Epithelial cell of proximal tubule (primary cell): ENCODE results near the gene FHIT. TPM values are rescaled to one million over a fixed set of nuclear protein-coding genes. Genes with fewer than 3 reads are reported as not detected.

ENCODE experiments used
- DNase-seq: peaks from one replicate; pipeline ENCODE4 v3.0.0-alpha.2; 2011; ENCODE audit warnings: low read depth
- H3K4me3 ChIP-seq: 2 replicates; pipeline ENCODE4 v1.5.1; 2011; ENCODE audit warnings: low read depth, mild to moderate bottlenecking, low read length
- CTCF ChIP-seq: conservative IDR thresholded peaks from 2 replicates; pipeline ENCODE4 v1.5.1; 2012; ENCODE audit warnings: low read depth, mild to moderate bottlenecking, low read length
- total RNA-seq: library from RNA; depleted of rRNA; stranded (reverse); fragments of >200 nt; gene quantifications from 2 replicates; pipeline ENCODE4 v1.2.3, GENCODE V29; 2015

FHIT gene
- total RNA-seq, 1 donor from 2014 or later, result 3.7 TPM

- H3K4me3 ChIP-seq, result no peak overlapping the region
- TF ChIP-seq CTCF, result no peak
- DNase-seq, result no peak
Observed at GRCh38 chr3:60980342-60980692, 270.9 kb downstream of the FHIT start.

GRCh38 chr3:60979461-60980341 lies 271.6 kb downstream of the FHIT start:
- H3K4me3 ChIP-seq, result no peak overlapping the region
- DNase-seq, result no peak
- TF ChIP-seq CTCF, result no peak

- no peak for TF ChIP-seq CTCF
- no peak overlapping the region for H3K4me3 ChIP-seq
- no peak for DNase-seq
Observed at GRCh38 chr3:60973321-60973720, 277.9 kb downstream of the FHIT start.

- no peak for TF ChIP-seq CTCF
- no peak for DNase-seq
- H3K4me3 ChIP-seq, result no peak overlapping the region
Observed at GRCh38 chr3:60972599-60972998, 278.7 kb downstream of the FHIT start.

- no peak for TF ChIP-seq CTCF
- no peak overlapping the region for H3K4me3 ChIP-seq
Observed at GRCh38 chr3:60970850-60971249, 280.4 kb downstream of the FHIT start.

GRCh38 chr3:60967141-60967540 lies 284.1 kb downstream of the FHIT start:
- DNase-seq, result no peak
- no peak for TF ChIP-seq CTCF
- no peak overlapping the region for H3K4me3 ChIP-seq

More at GRCh38 chr3:60970850-60971249, 280.4 kb downstream of the FHIT start:
- DNase-seq, result no peak

GRCh38 chr3:60957541-60957940 lies 293.7 kb downstream of the FHIT start:
- no peak for DNase-seq
- no peak for TF ChIP-seq CTCF
- no peak overlapping the region for H3K4me3 ChIP-seq
